Left renal cortex interstitium (tissue), 4 donors: ENCODE measurements around the gene PSD4. TPM values are rescaled to one million over a fixed set of nuclear protein-coding genes. Genes with fewer than 3 reads are reported as not detected.

Experiments used
- DNase-seq, 4 donors: peaks; one replicate each; pipeline ENCODE4 v3.0.0-alpha.2; 2013; ENCODE audit warnings: low read depth in 4 of 4, low spot score in 2 of 4, missing footprints in 1 of 4
- polyA plus RNA-seq, 4 donors: library from polyadenylated mRNA; unstranded; fragments of 120-200 nt; gene quantifications; one replicate each; pipeline ENCODE4 v1.2.1, GENCODE V29; 2013; ENCODE audit not compliant: insufficient read length in 4 of 4

Gene PSD4
- polyA plus RNA-seq, 4 donors = 9.1 to 17.1 (median 10.7) TPM

DNA sequence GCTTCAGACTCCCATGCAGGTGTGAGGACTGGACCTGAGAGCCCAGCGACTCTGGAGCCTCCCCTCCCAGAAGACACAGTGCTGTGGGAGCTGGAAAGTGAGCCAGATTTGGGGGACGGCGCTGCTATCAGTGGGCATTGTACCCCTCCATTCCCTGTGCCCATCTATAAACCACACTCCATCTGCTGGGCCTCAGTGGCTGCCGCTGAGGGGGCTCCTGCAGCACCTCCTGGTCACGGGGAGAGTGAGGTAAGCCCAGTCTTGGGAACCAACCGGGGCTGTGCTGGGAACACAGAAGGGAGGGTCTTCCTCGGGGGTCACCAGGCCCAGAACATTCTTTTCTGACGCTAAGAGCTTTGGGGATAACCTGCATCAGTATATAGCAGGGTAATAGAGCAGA, 9.5 kb downstream of the PSD4 start:
- DNase-seq = no peak

GRCh38 chr2:113183703-113184102, 9.9 kb downstream of the PSD4 start:
- DNase-seq = no peak

GRCh38 chr2:113184531-113185230, 10.9 kb downstream of the PSD4 start:
- DNase-seq = no peak

DNA sequence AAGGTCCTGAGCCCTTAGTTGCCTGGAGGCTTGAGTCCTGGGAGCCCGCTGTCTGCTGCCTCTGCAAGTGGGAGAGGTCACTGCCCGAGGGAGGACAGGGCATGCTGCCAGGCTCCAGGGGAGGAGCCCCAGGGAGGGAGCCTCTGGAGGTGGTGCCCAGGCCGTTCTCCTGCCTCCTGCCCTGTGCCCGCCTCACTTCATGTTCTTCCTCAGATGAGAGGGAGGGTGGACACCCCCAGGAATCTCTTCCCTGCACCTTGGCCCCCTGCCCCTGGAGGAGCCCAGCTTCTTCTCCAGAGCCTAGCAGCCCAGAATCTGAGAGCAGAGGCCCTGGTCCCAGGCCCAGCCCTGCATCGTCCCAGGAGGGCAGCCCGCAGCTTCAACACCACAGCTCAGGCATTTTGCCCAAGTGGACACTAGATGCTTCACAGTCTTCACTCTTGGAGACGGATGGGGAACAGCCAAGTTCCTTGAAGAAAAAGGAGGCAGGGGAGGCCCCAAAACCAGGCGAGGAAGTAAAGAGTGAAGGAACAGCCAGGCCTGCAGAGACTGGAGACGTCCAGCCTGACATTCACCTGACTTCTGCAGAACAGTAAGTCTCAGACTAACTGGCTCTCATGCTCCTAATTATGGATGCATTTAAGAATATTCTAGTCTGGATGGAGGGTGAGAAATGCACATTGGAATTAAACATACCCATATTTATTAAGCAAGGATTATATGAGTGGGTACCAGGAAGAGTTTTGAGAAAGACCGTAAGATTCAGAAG, 12.1 kb downstream of the PSD4 start:
- no peak for DNase-seq

- DNase-seq = no peak
These were observed 12.6 kb downstream of the PSD4 start for GRCh38 chr2:113186433-113186796.

- DNase-seq = no peak
These were observed 14.0 kb downstream of the PSD4 start for GRCh38 chr2:113187771-113188170.

GRCh38 chr2:113190871-113191270, 17.1 kb downstream of the PSD4 start:
- DNase-seq = no peak

DNA sequence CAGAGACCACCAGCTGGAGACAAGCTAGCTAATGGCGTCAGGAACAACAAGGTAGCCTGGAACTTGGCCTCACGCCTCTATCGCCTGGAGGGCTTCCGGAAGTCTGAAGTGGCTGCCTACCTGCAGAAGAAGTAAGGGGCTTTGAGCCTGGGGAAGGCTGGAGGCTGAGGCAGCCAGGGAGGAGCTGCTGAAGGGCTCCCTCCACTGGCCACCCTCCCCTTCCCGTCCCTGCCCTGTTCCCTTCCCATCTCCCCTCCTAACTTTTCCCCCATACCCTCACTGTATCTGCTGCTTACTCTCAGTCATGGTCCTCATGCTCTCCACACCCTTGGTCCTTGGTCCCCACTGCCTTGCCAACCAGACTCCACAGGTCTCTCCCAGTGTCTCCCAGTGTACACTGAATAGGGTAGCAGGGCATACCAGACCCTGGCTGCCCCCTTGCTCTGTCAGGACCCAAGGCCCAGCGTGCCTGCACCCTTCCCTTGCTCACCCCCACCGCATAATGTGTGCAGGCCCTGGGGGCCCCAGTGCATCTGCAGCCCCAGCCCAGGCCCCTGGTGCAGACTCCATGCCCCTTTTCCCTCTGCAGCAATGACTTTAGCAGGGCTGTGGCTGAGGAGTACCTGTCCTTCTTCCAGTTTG, 18.8 kb downstream of the PSD4 start:
- no peak for DNase-seq

DNA sequence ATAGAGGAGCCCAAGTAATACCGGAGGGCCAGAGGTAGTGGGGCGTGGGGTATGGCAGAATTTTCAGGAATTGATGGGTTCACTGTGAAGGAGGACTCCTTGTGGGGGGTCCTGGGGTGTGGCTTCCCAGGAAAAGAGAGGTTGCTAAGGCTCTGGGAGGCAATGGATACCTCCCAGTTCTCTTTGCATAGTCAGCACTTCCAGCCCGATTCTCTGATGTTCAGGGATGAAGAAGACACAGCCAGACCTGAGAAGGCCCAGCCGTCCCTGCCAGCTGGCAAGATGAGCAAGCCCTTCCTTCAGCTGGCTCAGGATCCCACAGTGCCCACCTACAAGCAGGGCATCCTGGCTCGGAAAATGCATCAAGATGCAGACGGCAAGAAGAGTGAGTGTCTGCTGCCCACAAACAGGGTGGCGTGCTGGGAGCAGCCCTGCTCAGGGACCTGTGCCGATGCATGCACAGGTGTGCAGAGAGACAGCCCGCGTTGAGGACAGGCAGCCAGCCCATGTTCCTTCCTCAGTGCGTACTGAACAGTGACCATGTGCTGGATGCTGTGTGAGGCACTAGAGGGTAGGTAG, 22.2 kb downstream of the PSD4 start:
- DNase-seq = no peak

- DNase-seq = no peak
These were observed 23.1 kb downstream of the PSD4 start for GRCh38 chr2:113196839-113197238.

- DNase-seq = no peak
These were observed 23.7 kb downstream of the PSD4 start for GRCh38 chr2:113197347-113198047.

GRCh38 chr2:113198048-113198789, 24.4 kb downstream of the PSD4 start:
- no peak for DNase-seq

- peak in 1 of 4 donors; percentile 56 for DNase-seq
These were observed 25.2 kb downstream of the PSD4 start for GRCh38 chr2:113198790-113199612.

GRCh38 chr2:113200236-113200635, 26.5 kb downstream of the PSD4 start:
- no peak for DNase-seq

GRCh38 chr2:113200736-113201490, 27.1 kb downstream of the PSD4 start:
- DNase-seq = no peak

DNA sequence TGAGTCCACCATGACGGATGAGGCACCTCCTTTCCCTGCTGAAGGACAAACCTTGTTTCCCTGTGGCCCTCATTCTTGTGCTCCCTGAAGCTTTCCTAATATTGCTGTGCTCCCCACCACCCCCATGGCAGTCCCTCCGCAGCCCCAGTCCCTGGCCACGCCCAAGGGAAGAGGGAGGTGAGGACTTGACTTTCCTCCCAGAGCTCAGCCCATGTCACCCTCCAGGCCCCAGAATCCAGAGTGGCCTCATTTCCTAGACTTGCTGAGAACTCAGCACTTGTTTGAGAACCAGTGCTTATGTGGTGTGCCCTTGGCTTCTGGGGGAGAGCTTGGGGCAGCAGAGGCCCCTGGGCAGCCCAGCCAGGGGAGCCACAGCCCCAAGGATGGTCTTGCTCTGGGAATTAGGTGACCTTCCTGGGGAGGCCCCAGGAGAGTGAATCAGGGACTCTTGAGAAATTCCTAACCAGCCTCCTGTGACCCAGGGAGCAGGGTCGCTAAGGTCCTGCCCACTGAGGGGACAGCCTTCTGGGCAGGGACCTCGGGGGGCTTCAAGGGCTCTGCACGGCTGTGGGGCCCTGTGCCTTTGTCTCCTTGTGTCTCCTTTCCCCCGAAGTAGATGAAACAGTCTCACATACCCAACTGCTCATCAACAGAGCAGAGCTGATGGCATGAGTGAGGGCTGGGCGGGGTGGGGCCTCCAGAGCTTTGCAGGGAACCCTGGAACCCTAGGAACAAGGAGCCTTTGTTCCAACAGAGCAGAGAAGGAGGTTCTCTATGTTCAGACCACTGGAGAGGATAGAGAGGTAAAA, 27.9 kb downstream of the PSD4 start:
- no peak for DNase-seq

GRCh38 chr2:113202305-113203216, 28.8 kb downstream of the PSD4 start:
- DNase-seq = no peak
